ENCODE results near the gene CARD8.

- TF ChIP-seq POLR2AphosphoS5 (IDR thresholded peaks at IDR 0.05; ENCODE audit: borderline replicate concordance, low read depth, low read length): no peak
- TF ChIP-seq EZH2 (IDR thresholded peaks at IDR 0.05): no peak
These were observed 6.2 kb downstream of the CARD8 start for GRCh38 chr19:48249502-48250014.
